Activated T-helper 17 cell treated with anti-CD3 and anti-CD28 coated beads, Interleukin-2, amount 50 U/mL, for 72 hours (primary cell): Measurements from ENCODE around the gene SBK1. TPM values are rescaled to one million over a fixed set of nuclear protein-coding genes. Genes with fewer than 3 reads are reported as not detected.

Experiments
- total RNA-seq, 2 donors: library from RNA; stranded (reverse); gene quantifications; one replicate each; pipeline ENCODE4 v1.2.3, GENCODE V29; 2022

SBK1 gene
- total RNA-seq, 2 donors from 2014 or later, result 1.7 to 17.6 TPM

Other genes starting within 250 kb of the SBK1 start
- gene GSG1L, start 228.8 kb upstream of the SBK1 start, total RNA-seq, result under 1 TPM in 1 of 2 donors, not detected in 1; 0.29 TPM
- gene XPO6, start 80.6 kb upstream of the SBK1 start, total RNA-seq, result 100 to 1,000 TPM; 238 to 263 TPM
- gene NPIPB6, start 71.0 kb downstream of the SBK1 start, total RNA-seq, result 1 to 10 TPM; 2.9 to 5.1 TPM
- 100 to 1,000 TPM in 1 of 2 donors, 10 to 100 TPM in 1; 33.5 to 108 TPM for gene EIF3CL, start 111.3 kb downstream of the SBK1 start, total RNA-seq
- gene NPIPB7, start 179.8 kb downstream of the SBK1 start, total RNA-seq, result not detected
- gene CLN3, start 199.5 kb downstream of the SBK1 start, total RNA-seq, result 10 to 100 TPM; 34.6 to 47.7 TPM
- 1 to 10 TPM; 4.2 to 4.3 TPM for gene APOBR, start 202.1 kb downstream of the SBK1 start, total RNA-seq
- gene IL27, start 214.3 kb downstream of the SBK1 start, total RNA-seq, result not detected
- not detected for gene NUPR1, start 246.4 kb downstream of the SBK1 start, total RNA-seq